ENCODE results near the gene LSS.
"Not testable (repeated sequence)": the region's sequence is repeated elsewhere in the genome, so short reads cannot be mapped to it uniquely, and the experiment has no call there.

Gene LSS

GRCh38 chr21:46247699-46248421, 19.3 kb upstream of the LSS start:
- no peak for DNase-seq (ENCODE audit: low read depth)
- TF ChIP-seq MYC (IDR thresholded peaks at IDR 0.05; ENCODE audit: low read depth, low read length), result no peak
- no peak overlapping the region for H3K4me3 ChIP-seq (ENCODE audit: low read depth, low read length)

GRCh38 chr21:46246345-46246744, 17.8 kb upstream of the LSS start:
- H3K4me3 ChIP-seq (ENCODE audit: low read depth, low read length), result no peak overlapping the region
- TF ChIP-seq POLR2A (IDR thresholded peaks at IDR 0.05; ENCODE audit: extremely low read depth, insufficient read length), result no peak
- TF ChIP-seq, protein P1, sequence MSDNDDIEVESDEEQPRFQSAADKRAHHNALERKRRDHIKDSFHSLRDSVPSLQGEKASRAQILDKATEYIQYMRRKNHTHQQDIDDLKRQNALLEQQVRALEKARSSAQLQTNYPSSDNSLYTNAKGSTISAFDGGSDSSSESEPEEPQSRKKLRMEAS (IDR thresholded peaks at IDR 0.05; ENCODE audit: low read depth, low read length), result no peak
- no peak for TF ChIP-seq MYC (IDR thresholded peaks at IDR 0.05; ENCODE audit: low read depth, low read length)
- TF ChIP-seq CTCF (IDR thresholded peaks at IDR 0.05; ENCODE audit: low read depth, low read length), result no peak
- DNase-seq (ENCODE audit: low read depth), result no peak

DNA sequence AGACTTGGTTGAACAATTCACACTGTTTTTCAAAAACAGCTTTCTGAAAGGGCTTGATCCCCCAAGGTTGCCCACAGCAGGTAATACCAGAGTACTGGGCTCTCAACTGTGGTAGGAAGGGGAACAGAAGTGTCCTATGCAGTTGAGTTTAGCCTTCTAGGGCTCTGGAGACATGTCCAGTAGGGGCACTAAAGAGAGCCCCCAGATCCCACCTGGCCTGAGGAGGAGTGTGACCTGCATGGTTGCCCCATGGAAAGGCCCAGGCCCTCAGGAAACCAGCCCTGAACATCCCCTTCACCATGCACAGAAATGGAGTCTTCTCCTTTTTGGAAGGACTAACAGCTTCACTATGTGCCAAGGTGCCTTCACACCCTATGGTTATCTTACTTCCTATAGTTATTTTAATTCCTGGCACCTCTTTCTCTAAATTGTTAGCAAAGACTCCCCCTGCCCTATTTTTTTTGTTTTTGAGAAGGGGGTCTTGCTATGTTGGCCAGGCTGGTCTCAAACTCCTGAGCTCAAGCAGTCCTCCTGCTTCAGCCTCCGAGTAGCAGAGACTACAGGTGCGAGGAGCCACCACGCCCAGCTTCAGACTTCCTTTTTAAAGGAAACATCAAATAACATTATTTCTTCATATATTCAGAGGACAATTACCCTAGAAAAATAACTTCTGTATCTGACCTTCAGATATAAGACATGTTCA, 16.8 kb upstream of the LSS start:
- TF ChIP-seq, protein P1 (IDR thresholded peaks at IDR 0.05; ENCODE audit: low read depth, low read length), result no peak
- no peak overlapping the region for H3K4me3 ChIP-seq (ENCODE audit: low read depth, low read length)
- DNase-seq (ENCODE audit: low read depth), result no peak

DNA sequence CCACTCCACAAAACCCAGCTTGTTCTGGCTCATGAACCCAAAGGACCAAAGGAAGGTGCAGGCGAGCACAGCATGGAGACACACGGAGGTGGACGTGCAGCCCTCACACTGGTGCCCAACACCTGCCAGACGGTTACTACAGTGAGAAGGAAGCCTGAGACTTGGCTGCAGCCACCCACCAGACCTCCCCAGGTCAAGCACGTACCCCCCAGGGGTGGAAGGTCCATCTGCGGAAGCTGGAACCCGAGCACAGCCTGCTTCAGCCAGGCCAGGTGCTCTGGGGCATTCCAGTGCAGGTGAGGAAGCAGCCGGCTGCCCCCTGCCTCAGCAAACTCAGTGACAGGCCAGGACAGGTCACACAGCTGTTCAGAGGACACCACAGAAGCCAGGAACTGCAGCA, 16.0 kb upstream of the LSS start:
- H3K4me3 ChIP-seq (ENCODE audit: low read depth, low read length), result no peak overlapping the region
- no peak for TF ChIP-seq CTCF (IDR thresholded peaks at IDR 0.05; ENCODE audit: low read depth, low read length)
- TF ChIP-seq, protein P1 (IDR thresholded peaks at IDR 0.05; ENCODE audit: low read depth, low read length), result no peak
- TF ChIP-seq MYC (IDR thresholded peaks at IDR 0.05; ENCODE audit: low read depth, low read length), result no peak
- TF ChIP-seq POLR2A (IDR thresholded peaks at IDR 0.05; ENCODE audit: extremely low read depth, insufficient read length), result no peak
- DNase-seq (ENCODE audit: low read depth), result no peak

DNA sequence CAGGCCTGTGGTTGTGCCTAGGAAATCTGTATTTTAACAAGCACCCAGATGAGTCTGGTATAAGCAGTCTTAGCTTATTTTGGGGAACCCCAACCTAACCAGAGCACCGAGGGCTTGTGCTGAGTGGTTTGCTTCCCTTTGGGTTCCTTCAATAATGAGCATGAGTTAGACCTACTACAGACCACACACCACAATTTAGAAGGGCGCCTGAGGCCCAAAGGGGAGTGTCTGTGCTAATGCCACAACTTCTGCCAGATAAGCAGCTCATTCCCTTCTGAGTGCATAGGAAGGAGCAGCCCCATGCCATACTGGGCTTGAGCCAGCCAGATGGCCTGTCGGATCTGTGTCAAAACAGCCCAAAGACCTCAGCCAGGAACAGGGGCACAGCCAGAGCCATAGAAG, 15.4 kb upstream of the LSS start:
- TF ChIP-seq, protein P1 (IDR thresholded peaks at IDR 0.05; ENCODE audit: low read depth, low read length), result no peak
- no peak for TF ChIP-seq CTCF (IDR thresholded peaks at IDR 0.05; ENCODE audit: low read depth, low read length)
- TF ChIP-seq MYC (IDR thresholded peaks at IDR 0.05; ENCODE audit: low read depth, low read length), result no peak
- no peak for TF ChIP-seq POLR2A (IDR thresholded peaks at IDR 0.05; ENCODE audit: extremely low read depth, insufficient read length)
- H3K4me3 ChIP-seq (ENCODE audit: low read depth, low read length), result no peak overlapping the region
- no peak for DNase-seq (ENCODE audit: low read depth)

GRCh38 chr21:46243325-46243724, 14.8 kb upstream of the LSS start:
- peak; percentile 53 for DNase-seq (ENCODE audit: low read depth)
- TF ChIP-seq POLR2A (IDR thresholded peaks at IDR 0.05; ENCODE audit: extremely low read depth, insufficient read length) (no peak), MYC (IDR thresholded peaks at IDR 0.05; ENCODE audit: low read depth, low read length) (no peak), CTCF (IDR thresholded peaks at IDR 0.05; ENCODE audit: low read depth, low read length) (no peak)
- TF ChIP-seq, protein P1 (IDR thresholded peaks at IDR 0.05; ENCODE audit: low read depth, low read length), result no peak
- no peak overlapping the region for H3K4me3 ChIP-seq (ENCODE audit: low read depth, low read length)

DNA sequence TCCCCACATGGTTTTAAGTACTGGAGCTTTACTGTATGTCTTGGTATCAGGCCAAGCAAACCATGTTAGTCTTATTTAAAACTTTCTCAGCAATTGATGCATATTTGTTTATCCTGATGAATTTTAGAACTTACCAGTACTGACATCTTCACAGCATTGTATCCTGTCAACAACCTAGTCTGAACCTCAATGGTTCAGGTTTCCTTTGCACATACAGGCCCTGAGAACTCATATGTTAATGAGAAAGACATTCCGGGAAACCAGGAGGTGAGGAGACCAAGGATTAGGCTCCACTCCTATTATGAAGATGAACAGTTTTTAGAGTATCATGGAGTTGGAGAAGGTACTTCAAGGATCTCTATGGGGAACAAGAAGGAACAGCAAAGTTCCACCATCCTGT, 13.0 kb upstream of the LSS start:
- H3K4me3 ChIP-seq (ENCODE audit: low read depth, low read length); DNase-seq (ENCODE audit: low read depth): not testable (repeated sequence)

Data from NB4 (cell line).